Peyer's patch (tissue), 4 donors: ENCODE results near the gene SFXN3.

ENCODE experiments used
- POLR2A ChIP-seq, 2 donors: fragments of 450-650 bp; IDR thresholded peaks; one replicate each; pipeline ENCODE4 v1.5.1; 2017; ENCODE audit warnings: antibody characterized with exemption in 2 of 2, mild to moderate bottlenecking in 2 of 2, moderate library complexity in 2 of 2
- TF ChIP-seq, protein P1 (sequence below), 6 experiments: fragments of 450-650 bp in 4 of 6; fragments of 200-600 bp in 2 of 6; sonication (generic) in 1 of 6; IDR thresholded peaks; one replicate each; pipeline ENCODE4 v1.5.1; 2017 to 2019; ENCODE audit warnings: antibody characterized with exemption in 6 of 6, mild to moderate bottlenecking in 3 of 6, moderate library complexity in 1 of 6

DNA sequence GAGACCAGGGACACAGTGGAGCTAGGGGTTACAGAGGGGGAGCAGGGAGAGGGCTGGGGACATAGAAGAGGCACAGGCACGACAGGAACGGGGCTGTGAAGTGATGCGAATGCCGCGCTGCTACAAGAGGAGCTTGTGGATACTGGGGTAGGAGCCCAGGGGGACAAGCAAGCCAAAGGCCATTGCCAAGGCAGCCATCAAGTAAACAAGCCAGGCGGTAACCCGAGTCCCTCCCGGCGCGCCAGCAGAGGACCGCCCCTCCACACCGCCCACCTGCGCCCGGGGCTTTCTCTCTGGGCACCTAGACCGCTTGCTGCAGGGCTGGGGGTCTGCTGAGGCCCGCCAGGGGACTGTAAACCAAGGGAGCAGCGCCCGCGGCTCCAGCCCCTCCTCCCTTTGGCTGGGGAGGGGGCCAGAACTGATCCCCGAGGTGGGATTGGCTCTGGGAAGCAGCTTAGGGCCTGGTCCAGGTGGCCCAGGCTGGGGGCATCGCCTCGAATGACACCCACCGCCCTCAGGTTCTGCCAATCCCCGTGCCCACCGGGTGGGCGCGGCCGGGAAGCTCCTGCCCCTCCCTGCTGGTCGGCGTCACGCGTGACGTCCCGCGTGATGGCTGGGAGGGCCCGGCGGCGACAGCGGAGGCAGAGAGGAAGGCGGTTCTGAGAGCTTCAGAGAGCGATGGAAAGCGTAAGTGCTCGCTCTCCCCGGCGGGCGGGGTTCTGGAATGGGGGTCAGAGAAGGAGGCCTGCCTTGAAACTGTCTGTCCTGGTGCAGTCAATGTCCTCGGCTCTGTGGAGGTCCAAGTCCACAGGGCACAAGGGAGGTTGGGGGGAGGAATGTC, 982 bp downstream of the SFXN3 start:
- TF ChIP-seq, protein P1, sequence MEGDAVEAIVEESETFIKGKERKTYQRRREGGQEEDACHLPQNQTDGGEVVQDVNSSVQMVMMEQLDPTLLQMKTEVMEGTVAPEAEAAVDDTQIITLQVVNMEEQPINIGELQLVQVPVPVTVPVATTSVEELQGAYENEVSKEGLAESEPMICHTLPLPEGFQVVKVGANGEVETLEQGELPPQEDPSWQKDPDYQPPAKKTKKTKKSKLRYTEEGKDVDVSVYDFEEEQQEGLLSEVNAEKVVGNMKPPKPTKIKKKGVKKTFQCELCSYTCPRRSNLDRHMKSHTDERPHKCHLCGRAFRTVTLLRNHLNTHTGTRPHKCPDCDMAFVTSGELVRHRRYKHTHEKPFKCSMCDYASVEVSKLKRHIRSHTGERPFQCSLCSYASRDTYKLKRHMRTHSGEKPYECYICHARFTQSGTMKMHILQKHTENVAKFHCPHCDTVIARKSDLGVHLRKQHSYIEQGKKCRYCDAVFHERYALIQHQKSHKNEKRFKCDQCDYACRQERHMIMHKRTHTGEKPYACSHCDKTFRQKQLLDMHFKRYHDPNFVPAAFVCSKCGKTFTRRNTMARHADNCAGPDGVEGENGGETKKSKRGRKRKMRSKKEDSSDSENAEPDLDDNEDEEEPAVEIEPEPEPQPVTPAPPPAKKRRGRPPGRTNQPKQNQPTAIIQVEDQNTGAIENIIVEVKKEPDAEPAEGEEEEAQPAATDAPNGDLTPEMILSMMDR (IDR thresholded peaks at IDR 0.05), result peak in 1 of 6 experiments; percentile 3
- TF ChIP-seq POLR2A (IDR thresholded peaks at IDR 0.05), result peak; percentile 66 to 95
